Endothelial cell of umbilical vein (primary cell): ENCODE measurements around the gene SCIMP. TPM values are rescaled to one million over a fixed set of nuclear protein-coding genes. Genes with fewer than 3 reads are reported as not detected.

Experiments used
- BruUV-seq: library from RNA; stranded (reverse); fragments of 400-500 nt; replicated peaks from 2 replicates; lab custom pipeline; 2021; lab: Mats Ljungman, UMichigan
- CTCF ChIA-PET: fragments of 300-600, 350-600 bp; sonication (Branson Sonifier 250); formaldehyde crosslinking; loops from one replicate; lab custom pipeline; 2021; ENCODE audit warnings: antibody characterized with exemption, inconsistent platforms; lab: Charles Lee
- POLR2A ChIA-PET: fragments of 300-600, 350-600 bp; sonication (Branson Sonifier 250); formaldehyde crosslinking; loops from one replicate; lab custom pipeline; 2021; ENCODE audit warnings: antibody characterized with exemption, inconsistent platforms; lab: Charles Lee
- DNase-seq: peaks from one replicate; pipeline ENCODE4 v3.0.0-alpha.2; 2011; ENCODE audit warnings: low read depth, low spot score
- FAIRE-seq: peaks from 2 replicates; lab custom pipeline; 2011; peaks lifted over from hg19 to GRCh38; lab: Jason Lieb, UNC
- H2AFZ ChIP-seq: 2 replicates; pipeline ENCODE4 v1.6.0; 2012; ENCODE audit warnings: low read depth, low read length, control low read depth, inconsistent platforms
- H3K27ac ChIP-seq: 2 replicates; pipeline ENCODE4 v1.5.1; 2011; ENCODE audit warnings: low read depth, mild to moderate bottlenecking, control low read depth, low read length, moderate library complexity; ENCODE audit not compliant: insufficient read depth
- H3K27me3 ChIP-seq, 2 experiments: 2 replicates each; pipeline versions ENCODE4 v1.6.0 to v1.6.1; 2011; ENCODE audit warnings: low read length in 2 of 2, mixed read lengths in 1 of 2; ENCODE audit not compliant: control insufficient read depth in 2 of 2, insufficient read depth in 2 of 2
- H3K36me3 ChIP-seq, 2 experiments: 2 replicates in 1 of 2; 3 replicates in 1 of 2; pipeline ENCODE4 v1.5.1; 2011; ENCODE audit warnings: low read length in 2 of 2, mild to moderate bottlenecking in 1 of 2, moderate library complexity in 1 of 2; ENCODE audit not compliant: control insufficient read depth in 2 of 2, insufficient read depth in 2 of 2; ENCODE audit errors: extremely low read depth in 1 of 2
- H3K4me1 ChIP-seq: 3 replicates; pipeline ENCODE4 v1.5.1; 2011; ENCODE audit warnings: mild to moderate bottlenecking, low read length; ENCODE audit not compliant: control insufficient read depth, insufficient read depth; ENCODE audit errors: extremely low read depth
- H3K4me2 ChIP-seq: 2 replicates; pipeline ENCODE4 v1.6.1; 2011; ENCODE audit warnings: low read length, control low read depth, mixed read lengths; ENCODE audit not compliant: insufficient read depth
- H3K4me3 ChIP-seq, 3 experiments: fragments of 200-600 bp in 1 of 3; sonication (generic), shearing (Covaris generic) in 1 of 3; replicated peaks in 1 of 3; 2 replicates each; pipeline ENCODE4 v1.5.1; 2011 to 2016; ENCODE audit warnings: control low read depth in 3 of 3, low read length in 3 of 3, mild to moderate bottlenecking in 2 of 3, inconsistent platforms in 1 of 3, low read depth in 1 of 3, moderate library complexity in 1 of 3; ENCODE audit not compliant: insufficient read depth in 1 of 3
- H3K79me2 ChIP-seq: 2 replicates; pipeline ENCODE4 v1.6.0; 2012; ENCODE audit warnings: low read length, inconsistent platforms; ENCODE audit not compliant: control insufficient read depth, insufficient read depth
- H3K9ac ChIP-seq: replicated peaks from 2 replicates; pipeline ENCODE3; 2011; ENCODE audit warnings: low read length, control low read depth; ENCODE audit not compliant: insufficient read depth; ENCODE audit errors: extremely low read depth
- H3K9me1 ChIP-seq: replicated peaks from 3 replicates; pipeline ENCODE4 v1.6.0; 2011; ENCODE audit warnings: mild to moderate bottlenecking, low read length; ENCODE audit not compliant: control insufficient read depth, insufficient read depth; ENCODE audit errors: extremely low read depth
- H3K9me3 ChIP-seq: replicated peaks from 2 replicates; pipeline ENCODE4 v1.5.1; 2012; ENCODE audit warnings: low read length, inconsistent platforms; ENCODE audit not compliant: control insufficient read depth, insufficient read depth
- H4K20me1 ChIP-seq: replicated peaks from 2 replicates; pipeline ENCODE3; 2011; ENCODE audit warnings: mild to moderate bottlenecking, low read length; ENCODE audit not compliant: control insufficient read depth, insufficient read depth; ENCODE audit errors: extremely low read depth
- CTCF ChIP-seq, 2 donors: IDR thresholded peaks; 1 replicate in 1 of 2; 2 replicates in 1 of 2; pipeline ENCODE4 v1.5.1; 2011; ENCODE audit warnings: low read length in 2 of 2, mild to moderate bottlenecking in 2 of 2, moderate library complexity in 2 of 2, control low read depth in 1 of 2, inconsistent platforms in 1 of 2, low read depth in 1 of 2; ENCODE audit not compliant: insufficient read depth in 1 of 2; ENCODE audit errors: extremely low read depth in 1 of 2
- EZH2 ChIP-seq: IDR thresholded peaks from 2 replicates; pipeline ENCODE4 v1.6.1; 2012; ENCODE audit warnings: borderline replicate concordance, low read depth, mild to moderate bottlenecking, moderate library complexity, low read length, inconsistent platforms; ENCODE audit not compliant: severe bottlenecking
- FOS ChIP-seq: IDR thresholded peaks from 2 replicates; pipeline ENCODE4 v1.6.1; 2011; ENCODE audit warnings: mild to moderate bottlenecking, low read length, moderate library complexity, borderline replicate concordance; ENCODE audit not compliant: insufficient read depth
- GATA2 ChIP-seq: IDR thresholded peaks from 2 replicates; pipeline ENCODE4 v1.7.0; 2011; ENCODE audit warnings: low read depth, mild to moderate bottlenecking, moderate library complexity, mixed read lengths, low read length; ENCODE audit not compliant: insufficient read length, insufficient read depth
- JUN ChIP-seq: IDR thresholded peaks from 2 replicates; pipeline ENCODE4 v1.6.1; 2011; ENCODE audit warnings: borderline replicate concordance, low read depth; ENCODE audit not compliant: insufficient read length, insufficient read depth
- MYC ChIP-seq: IDR thresholded peaks from one replicate; pipeline ENCODE4 v1.6.1; 2011; ENCODE audit warnings: mild to moderate bottlenecking, low read depth, low read length
- POLR2A ChIP-seq: IDR thresholded peaks from 2 replicates; pipeline ENCODE4 v1.6.1; 2012; ENCODE audit warnings: low read depth, mild to moderate bottlenecking, control low read depth, low read length
- POLR2AphosphoS5 ChIP-seq: IDR thresholded peaks from 2 replicates; pipeline ENCODE4 v1.6.1; 2012; ENCODE audit warnings: low read depth, mild to moderate bottlenecking, control low read depth, low read length, moderate library complexity; ENCODE audit not compliant: insufficient read depth
- dilution Hi-C: fragments of 300-500 bp; cut with MboI; formaldehyde crosslinking; loops from one replicate; pipeline ENCODE4 v1.15.0; 2019; ENCODE audit warnings: low sequenced_read_pairs; ENCODE audit not compliant: extremely low pct_ligation_motif_present
- intact Hi-C: fragments of 100-400 bp; cut with micrococcal nuclease; formaldehyde crosslinking; loops from one replicate; pipeline ENCODE4 v1.10.0; 2022
- polyA plus RNA-seq, 4 experiments: library from polyadenylated mRNA; depleted of rRNA in 3 of 4; stranded (reverse) in 3 of 4; unstranded in 1 of 4; fragments of >200 nt; gene quantifications; 2 replicates each; pipeline versions ENCODE4 v1.2.1 to v1.2.3, GENCODE V29; 2011 to 2012; ENCODE audit warnings: missing spikeins in 1 of 4
- total RNA-seq: library from RNA; stranded (reverse); gene quantifications from 2 replicates; pipeline ENCODE4 v1.2.3, GENCODE V29; 2021
- TF ChIP-seq, protein P1 (sequence below): IDR thresholded peaks from 2 replicates; pipeline ENCODE4 v1.6.1; 2011; ENCODE audit not compliant: insufficient read depth, insufficient read length

SCIMP gene
- total and polyA plus RNA-seq, 2 donors (not counting 3 experiments of a cell fraction or from before 2014, with no cell fraction given) = not detected

- Histone ChIP-seq H3K36me3 (no peaks in the 10 kb centered on the region), H3K9ac (no peak overlapping the region), H2AFZ (no peak overlapping the region), H3K4me2 (no peak overlapping the region), H3K9me1 (peaks cover 2% of the 10 kb centered on the region), H4K20me1 (no peaks in the 10 kb centered on the region), H3K9me3 (no peaks in the 10 kb centered on the region), H3K4me1 (no peaks in the 10 kb centered on the region), H3K79me2 (no peaks in the 10 kb centered on the region), H3K4me3 (no peak overlapping the region), H3K27me3 (peaks cover 0 to 1% of the 10 kb centered on the region in 2 experiments), H3K27ac (no peak overlapping the region)
- FAIRE-seq (no peak), DNase-seq (no peak)
- TF ChIP-seq JUN = no peak
- TF ChIP-seq FOS = no peak
- no peak for TF ChIP-seq CTCF (IDR thresholded peaks at IDR 0.05; ENCODE audit: extremely low read depth in 1 of 2, insufficient read depth in 1 of 2, low read depth in 1 of 2, low read length in 2 of 2)
- no peak for TF ChIP-seq MYC
- CTCF ChIA-PET = interaction anchor here (0.6 to 1.2 kb wide), 4 partner anchors 9 to 1562 kb away, joined by 3 read pairs; partner anchors contain the start of gene C1QBP
- dilution Hi-C loops (no loop called here), intact Hi-C loops (no loop called here)
- no TSS peak for BruUV-seq
- POLR2A ChIA-PET = interaction anchor here (0.7 kb wide), 1 partner anchor 174 kb away, joined by 3 read pairs; no protein-coding TSS in a partner anchor
These were observed 30.2 kb upstream of the SCIMP start for GRCh38 chr17:5264893-5265292.

DNA sequence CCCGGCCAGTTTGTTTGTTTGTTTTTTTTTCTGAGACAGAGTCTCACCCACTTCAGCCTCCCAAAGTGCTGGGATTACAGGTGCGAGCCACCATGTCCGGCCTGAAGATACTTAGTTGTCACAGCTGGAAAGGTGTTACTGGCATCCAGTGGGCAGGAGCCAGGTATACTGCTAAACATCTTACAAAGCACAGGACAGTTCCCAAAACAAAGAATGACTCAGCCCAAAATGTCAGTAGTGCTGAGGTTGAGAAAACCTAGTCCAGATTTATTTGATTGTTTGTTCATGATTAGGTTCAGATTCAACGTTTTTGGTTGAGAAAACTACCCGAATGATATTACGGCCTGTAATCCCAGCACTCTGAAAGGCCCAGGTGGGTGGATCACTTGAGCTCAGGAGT lies 28.8 kb upstream of the SCIMP start:
- dilution Hi-C loops (no loop called here), intact Hi-C loops (no loop called here)
- no peak overlapping the region for H3K4me3 ChIP-seq
- no peaks in the 10 kb centered on the region for H4K20me1 ChIP-seq
- no peaks in the 10 kb centered on the region for H3K9me3 ChIP-seq
- H3K36me3 ChIP-seq = no peaks in the 10 kb centered on the region
- ChIA-PET CTCF (interaction anchor here (1.2 kb wide), 1 partner anchor 22 kb away, joined by 3 read pairs; no protein-coding TSS in a partner anchor), POLR2A (no interaction called here)
- no peak overlapping the region for H2AFZ ChIP-seq
- H3K9ac ChIP-seq = no peak overlapping the region
- H3K4me2 ChIP-seq = no peak overlapping the region
- no peak overlapping the region for H3K27ac ChIP-seq
- H3K9me1 ChIP-seq = peaks cover 2% of the 10 kb centered on the region
- FAIRE-seq (no peak), DNase-seq (no peak)
- H3K4me1 ChIP-seq = no peaks in the 10 kb centered on the region
- TF ChIP-seq JUN = no peak
- TF ChIP-seq POLR2AphosphoS5 = no peak
- no peak for TF ChIP-seq MYC
- no peak for TF ChIP-seq FOS
- no peak for TF ChIP-seq GATA2
- TF ChIP-seq EZH2 = no peak
- no peak for TF ChIP-seq CTCF (IDR thresholded peaks at IDR 0.05; ENCODE audit: extremely low read depth in 1 of 2, insufficient read depth in 1 of 2, low read depth in 1 of 2, low read length in 2 of 2)
- TF ChIP-seq POLR2A = no peak
- TF ChIP-seq, protein P1, sequence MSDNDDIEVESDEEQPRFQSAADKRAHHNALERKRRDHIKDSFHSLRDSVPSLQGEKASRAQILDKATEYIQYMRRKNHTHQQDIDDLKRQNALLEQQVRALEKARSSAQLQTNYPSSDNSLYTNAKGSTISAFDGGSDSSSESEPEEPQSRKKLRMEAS = no peak
- no peaks in the 10 kb centered on the region for H3K79me2 ChIP-seq
- no TSS peak for BruUV-seq
- peaks cover 0 to 1% of the 10 kb centered on the region in 2 experiments for H3K27me3 ChIP-seq
